Muscle of leg (tissue), 11 donors: ENCODE measurements around the gene TTLL1. TPM values are rescaled to one million over a fixed set of nuclear protein-coding genes. Genes with fewer than 3 reads are reported as not detected.
"Not testable (repeated sequence)": the region's sequence is repeated elsewhere in the genome, so short reads cannot be mapped to it uniquely, and the experiment has no call there.

Experiments
- DNase-seq: peaks from one replicate; pipeline ENCODE4 v3.0.0; 2013
- H3K27ac ChIP-seq: one replicate; pipeline ENCODE4 v1.5.1; 2013; ENCODE audit warnings: mild to moderate bottlenecking, low read length, control low read depth
- H3K27me3 ChIP-seq: one replicate; pipeline ENCODE4 v1.6.1; 2013; ENCODE audit warnings: low read length; ENCODE audit not compliant: control insufficient read depth, insufficient read depth
- H3K36me3 ChIP-seq: one replicate; pipeline ENCODE4 v1.6.1; 2013; ENCODE audit warnings: low read length; ENCODE audit not compliant: control insufficient read depth, insufficient read depth
- H3K4me1 ChIP-seq: one replicate; pipeline ENCODE4 v1.6.1; 2013; ENCODE audit warnings: low read length; ENCODE audit not compliant: control insufficient read depth, insufficient read depth
- H3K4me3 ChIP-seq: one replicate; pipeline ENCODE4 v1.5.1; 2013; ENCODE audit warnings: low read length, control low read depth
- H3K9me3 ChIP-seq: replicated peaks from 2 replicates; pipeline ENCODE4 v1.6.1; 2013; ENCODE audit warnings: low read depth, low read length; ENCODE audit not compliant: control insufficient read depth
- WGBS: methylation state at CpG from one replicate; pipeline ENCODE4 v1.1.5; 2013; ENCODE audit warnings: missing lambda C conversion rate; ENCODE audit not compliant: insufficient coverage; 5-methylcytosine and 5-hydroxymethylcytosine counted together
- polyA plus RNA-seq, 8 donors: library from polyadenylated mRNA; unstranded; fragments of 120-200 nt; gene quantifications; one replicate each; pipeline versions ENCODE4 v1.2.1 to v1.2.3, GENCODE V29; 2013; ENCODE audit warnings: inconsistent platforms in 1 of 8, low replicate concordance in 1 of 8; ENCODE audit not compliant: insufficient read length in 8 of 8, insufficient read depth in 1 of 8
- total RNA-seq: library from RNA; stranded (reverse); fragments of 120-200 nt; gene quantifications from one replicate; pipeline ENCODE4 v1.2.4, GENCODE V29; 2013

The TTLL1 gene
- total and polyA plus RNA-seq, 9 donors = 9.1 to 11.4 (median 10.4) TPM

DNA sequence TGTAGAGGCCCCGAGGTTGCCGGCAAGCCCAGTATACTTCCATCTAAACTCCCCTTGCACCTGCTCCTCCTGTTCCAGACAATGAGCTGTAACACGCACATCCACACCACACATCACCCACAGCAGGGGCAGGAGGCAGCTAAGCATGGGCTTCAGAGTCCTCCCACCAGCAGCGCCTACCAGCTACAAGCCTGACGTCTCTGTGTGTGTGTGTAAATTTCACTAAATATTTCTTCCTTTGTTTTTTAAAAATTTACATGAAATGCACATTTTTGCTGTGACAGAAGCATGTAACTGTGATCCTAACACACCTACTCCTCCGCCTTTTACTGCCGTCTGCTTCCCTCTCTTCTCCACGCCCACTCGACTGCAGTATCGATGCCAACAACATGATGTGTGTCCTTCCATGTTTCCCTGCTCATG is 44.9 kb downstream of the TTLL1 start:
- no peak for DNase-seq
- Histone ChIP-seq H3K4me3 (no peak overlapping the region), H3K4me1 (peaks cover 11% of the 10 kb centered on the region), H3K27me3 (no peaks in the 10 kb centered on the region), H3K9me3 (no peaks in the 10 kb centered on the region), H3K27ac (no peak overlapping the region), H3K36me3 (peaks cover 4% of the 10 kb centered on the region)
- WGBS = 72% methylated on average over 6 of the region's 10 CpGs

DNA sequence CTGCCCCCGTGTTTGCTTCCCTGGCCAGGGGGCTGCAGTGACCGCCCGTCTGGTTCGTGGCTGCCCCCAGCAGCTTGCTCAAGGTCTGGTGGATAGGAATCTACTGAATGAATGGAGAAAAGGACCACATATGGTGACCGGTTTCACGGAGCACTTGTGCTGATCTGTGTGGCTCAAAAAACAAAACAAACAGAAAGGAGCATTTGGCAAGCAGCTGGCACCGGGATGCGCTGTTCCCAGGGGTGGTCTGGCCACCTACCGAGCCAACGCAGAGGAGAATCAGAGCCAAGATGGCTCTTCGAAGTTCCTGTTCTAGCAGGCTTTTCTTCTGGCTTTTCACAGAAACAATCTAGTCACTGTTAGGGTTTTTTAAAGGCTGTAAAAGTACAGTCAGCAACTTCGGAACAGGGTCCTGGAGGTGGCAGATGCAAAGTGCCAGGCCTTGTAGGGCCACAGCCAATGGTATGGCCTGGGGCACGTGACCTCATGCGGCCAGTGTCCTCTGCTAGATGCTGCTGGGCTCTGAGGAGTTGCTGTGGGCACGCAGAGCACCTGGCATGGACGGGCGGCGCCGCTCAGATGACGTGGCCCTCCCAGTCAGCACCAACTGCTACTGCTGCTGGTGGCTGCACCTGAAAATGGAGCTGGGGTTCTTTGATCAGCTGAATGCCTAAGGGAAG is 47.0 kb downstream of the TTLL1 start:
- no peaks in the 10 kb centered on the region for H3K27me3 ChIP-seq
- no peaks in the 10 kb centered on the region for H3K9me3 ChIP-seq
- H3K27ac ChIP-seq = peak overlapping the region; percentile 29
- H3K36me3 ChIP-seq = peaks cover 4% of the 10 kb centered on the region
- WGBS = 74% methylated on average over 15 of the region's 20 CpGs
- DNase-seq = peak; percentile 22
- no peak overlapping the region for H3K4me3 ChIP-seq
- peaks cover 11% of the 10 kb centered on the region for H3K4me1 ChIP-seq

- no peak overlapping the region for H3K27ac ChIP-seq
- DNase-seq = no peak
- 69% methylated on average over 9 of the region's 13 CpGs for WGBS
- H3K4me1 ChIP-seq = peaks cover 23% of the 10 kb centered on the region
- H3K9me3 ChIP-seq = peaks cover 2% of the 10 kb centered on the region
- no peak overlapping the region for H3K4me3 ChIP-seq
- no peaks in the 10 kb centered on the region for H3K27me3 ChIP-seq
- H3K36me3 ChIP-seq = peaks cover 4% of the 10 kb centered on the region
These were observed 49.4 kb downstream of the TTLL1 start for GRCh38 chr22:43039800-43040199.

DNA sequence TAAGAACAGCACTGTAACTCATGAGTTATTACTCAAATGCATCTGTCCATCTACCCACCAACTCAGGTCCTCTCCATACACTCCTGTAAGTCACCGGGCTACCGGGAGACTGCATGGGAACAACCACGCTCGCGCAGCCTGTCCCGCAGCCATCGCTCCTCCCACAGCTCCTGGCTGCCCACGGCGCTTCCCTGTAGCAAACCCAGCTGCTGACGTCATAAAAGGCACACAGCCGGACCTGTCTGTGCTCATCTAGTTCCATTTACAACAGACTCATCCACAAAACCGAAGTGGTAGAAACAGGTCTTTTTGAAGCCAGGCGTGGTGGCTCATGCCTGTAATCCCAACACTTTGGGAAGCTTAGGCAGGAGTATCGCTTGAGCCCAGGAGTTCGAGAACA is 50.9 kb downstream of the TTLL1 start:
- Histone ChIP-seq H3K4me3 (no peak overlapping the region), H3K36me3 (peaks cover 4% of the 10 kb centered on the region), H3K27ac (no peak overlapping the region), H3K9me3 (peaks cover 2% of the 10 kb centered on the region), H3K27me3 (no peaks in the 10 kb centered on the region), H3K4me1 (peaks cover 23% of the 10 kb centered on the region)
- DNase-seq = no peak
- 70% methylated on average over 11 of the region's 15 CpGs for WGBS

- Histone ChIP-seq H3K4me1 (peaks cover 12% of the 10 kb centered on the region), H3K27me3 (no peaks in the 10 kb centered on the region), H3K27ac (peak overlapping the region; percentile 47), H3K9me3 (peaks cover 2% of the 10 kb centered on the region), H3K4me3 (no peak overlapping the region), H3K36me3 (peaks cover 4% of the 10 kb centered on the region)
- WGBS = 17% methylated on average over 9 of the region's 19 CpGs
- DNase-seq = peak; percentile 84
These were observed 52.8 kb downstream of the TTLL1 start for GRCh38 chr22:43036282-43036829.

GRCh38 chr22:43035250-43035649 is 53.9 kb downstream of the TTLL1 start:
- WGBS = 77% methylated on average over 9 of the region's 9 CpGs

GRCh38 chr22:43031617-43032016 is 57.6 kb downstream of the TTLL1 start:
- WGBS = 40% methylated on average over 1 of the region's 3 CpGs
- Histone ChIP-seq H3K4me1 (peaks cover 12% of the 10 kb centered on the region), H3K9me3 (peaks cover 2% of the 10 kb centered on the region), H3K27ac (no peak overlapping the region), H3K4me3 (no peak overlapping the region), H3K27me3 (no peaks in the 10 kb centered on the region), H3K36me3 (no peaks in the 10 kb centered on the region)
- DNase-seq = no peak

More at GRCh38 chr22:43035250-43035649, 53.9 kb downstream of the TTLL1 start:
- Histone ChIP-seq H3K9me3 (peaks cover 2% of the 10 kb centered on the region), H3K36me3 (no peaks in the 10 kb centered on the region), H3K27me3 (no peaks in the 10 kb centered on the region), H3K27ac (no peak overlapping the region), H3K4me1 (peaks cover 12% of the 10 kb centered on the region), H3K4me3 (no peak overlapping the region)
- no peak for DNase-seq

GRCh38 chr22:43018615-43019014 is 70.6 kb downstream of the TTLL1 start:
- Histone ChIP-seq H3K9me3 (no peaks in the 10 kb centered on the region), H3K36me3 (no peaks in the 10 kb centered on the region), H3K4me3 (no peak overlapping the region), H3K27me3 (no peaks in the 10 kb centered on the region), H3K27ac (no peak overlapping the region), H3K4me1 (peaks cover 11% of the 10 kb centered on the region)
- WGBS = 83% methylated on average over 2 of the region's 6 CpGs
- DNase-seq = no peak

DNA sequence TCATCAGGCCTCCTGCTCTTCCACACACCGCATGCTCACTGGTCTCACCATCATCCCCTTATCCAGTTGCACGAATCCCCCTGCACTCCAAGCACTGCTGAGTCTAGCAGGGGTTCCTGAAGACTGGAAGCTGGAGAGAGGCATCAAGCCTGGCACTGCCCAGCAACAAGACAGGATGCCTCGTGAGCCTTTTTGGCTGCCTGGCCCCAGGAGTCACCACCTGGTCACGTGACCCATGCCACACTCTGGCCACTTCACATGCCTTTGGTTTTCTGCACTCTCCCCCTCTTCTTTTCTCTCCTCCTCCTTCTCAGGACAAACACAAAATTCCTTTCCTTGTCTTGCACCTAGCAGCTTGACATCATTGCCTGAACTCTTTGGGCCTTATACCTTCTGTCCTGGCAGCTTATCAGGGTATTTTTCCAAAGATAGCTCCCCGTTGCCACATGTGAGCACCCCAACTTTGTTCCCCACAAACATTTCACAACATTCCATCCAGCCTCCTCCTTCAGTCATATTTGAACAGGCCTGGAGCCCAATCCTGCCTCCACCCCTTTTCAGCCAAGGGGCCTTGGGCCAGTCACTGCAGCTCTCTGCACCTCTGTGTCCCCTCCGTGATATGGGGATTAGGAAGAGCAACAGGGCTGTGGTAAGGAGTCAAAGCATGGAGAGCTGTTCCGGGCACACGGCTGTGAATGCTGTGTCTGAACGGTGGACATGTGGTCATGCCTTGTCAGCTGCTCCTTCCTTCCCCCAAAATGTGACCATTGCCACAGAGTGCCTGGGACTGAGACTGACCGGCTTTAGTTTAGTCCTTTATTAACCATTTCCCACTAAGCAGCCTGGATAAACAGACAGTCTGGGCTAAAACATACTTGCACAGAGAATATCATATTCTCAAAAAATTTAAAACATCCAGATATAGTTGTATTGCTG is 71.4 kb downstream of the TTLL1 start:
- no peak for DNase-seq
- 71% methylated on average over 9 of the region's 10 CpGs for WGBS
- Histone ChIP-seq H3K36me3 (no peaks in the 10 kb centered on the region), H3K27ac (no peak overlapping the region), H3K4me1 (peaks cover 15% of the 10 kb centered on the region), H3K9me3 (no peaks in the 10 kb centered on the region), H3K27me3 (no peaks in the 10 kb centered on the region), H3K4me3 (no peak overlapping the region)

GRCh38 chr22:43016150-43016549 is 73.0 kb downstream of the TTLL1 start:
- H3K27ac ChIP-seq, H3K4me3 ChIP-seq, DNase-seq, H3K36me3 ChIP-seq, H3K9me3 ChIP-seq, H3K27me3 ChIP-seq: not testable (repeated sequence)
- WGBS = 95% methylated on average over 5 of the region's 5 CpGs
- peaks cover 15% of the 10 kb centered on the region for H3K4me1 ChIP-seq
